ENCODE results near the gene PDZD2.
"Not testable (repeated sequence)": the region's sequence is repeated elsewhere in the genome, so short reads cannot be mapped to it uniquely, and the experiment has no call there.

Gene PDZD2

GRCh38 chr5:31725996-31726395, 87.1 kb downstream of the PDZD2 start:
- H3K36me3 Mint-ChIP-seq (ENCODE audit: low read depth): no peaks in the 10 kb centered on the region
- no peak overlapping the region for H3K27ac Mint-ChIP-seq
- no peak overlapping the region for H3K4me3 Mint-ChIP-seq
- no peaks in the 10 kb centered on the region for H3K4me1 Mint-ChIP-seq
- ATAC-seq: no peak
- H3K27me3 Mint-ChIP-seq: no peaks in the 10 kb centered on the region
- no peak for DNase-seq
- no peaks in the 10 kb centered on the region for H3K9me3 Mint-ChIP-seq

- Mint-ChIP-seq H3K9me3 (no peaks in the 10 kb centered on the region), H3K27ac (no peak overlapping the region), H3K4me1 (no peaks in the 10 kb centered on the region), H3K36me3 (ENCODE audit: low read depth) (no peaks in the 10 kb centered on the region), H3K27me3 (no peaks in the 10 kb centered on the region), H3K4me3 (no peak overlapping the region)
- ATAC-seq (no peak), DNase-seq (no peak)
Measured at GRCh38 chr5:31726952-31727351, 88.0 kb downstream of the PDZD2 start.

- H3K36me3 Mint-ChIP-seq (ENCODE audit: low read depth): no peaks in the 10 kb centered on the region
Measured at GRCh38 chr5:31728039-31728438, 89.1 kb downstream of the PDZD2 start.

GRCh38 chr5:31728806-31729205, 89.9 kb downstream of the PDZD2 start:
- H3K4me1 Mint-ChIP-seq; DNase-seq; H3K9me3 Mint-ChIP-seq; H3K36me3 Mint-ChIP-seq (ENCODE audit: low read depth); H3K27me3 Mint-ChIP-seq; H3K27ac Mint-ChIP-seq; H3K4me3 Mint-ChIP-seq; ATAC-seq: not testable (repeated sequence)

More at GRCh38 chr5:31728039-31728438, 89.1 kb downstream of the PDZD2 start:
- no peak for DNase-seq
- no peaks in the 10 kb centered on the region for H3K9me3 Mint-ChIP-seq
- H3K4me3 Mint-ChIP-seq: no peak overlapping the region
- no peaks in the 10 kb centered on the region for H3K4me1 Mint-ChIP-seq
- ATAC-seq: no peak
- H3K27me3 Mint-ChIP-seq: no peaks in the 10 kb centered on the region
- no peak overlapping the region for H3K27ac Mint-ChIP-seq

- Mint-ChIP-seq H3K27me3 (no peaks in the 10 kb centered on the region), H3K4me1 (no peaks in the 10 kb centered on the region), H3K4me3 (no peak overlapping the region), H3K36me3 (ENCODE audit: low read depth) (no peaks in the 10 kb centered on the region), H3K9me3 (no peaks in the 10 kb centered on the region), H3K27ac (no peak overlapping the region)
- ATAC-seq: no peak
- no peak for DNase-seq
Measured at GRCh38 chr5:31730139-31730538, 91.2 kb downstream of the PDZD2 start.

- no peak for DNase-seq
- Mint-ChIP-seq H3K27me3 (no peaks in the 10 kb centered on the region), H3K9me3 (no peaks in the 10 kb centered on the region), H3K36me3 (ENCODE audit: low read depth) (no peaks in the 10 kb centered on the region), H3K4me3 (no peak overlapping the region), H3K27ac (no peak overlapping the region), H3K4me1 (no peaks in the 10 kb centered on the region)
- no peak for ATAC-seq
Measured at GRCh38 chr5:31731016-31731415, 92.1 kb downstream of the PDZD2 start.

- ATAC-seq: no peak
Measured at GRCh38 chr5:31731710-31732301, 92.9 kb downstream of the PDZD2 start.

GRCh38 chr5:31732821-31733220, 93.9 kb downstream of the PDZD2 start:
- not testable (repeated sequence) for DNase-seq; H3K27me3 Mint-ChIP-seq; H3K4me1 Mint-ChIP-seq; H3K4me3 Mint-ChIP-seq; ATAC-seq; H3K36me3 Mint-ChIP-seq (ENCODE audit: low read depth); H3K9me3 Mint-ChIP-seq; H3K27ac Mint-ChIP-seq

More at GRCh38 chr5:31731710-31732301, 92.9 kb downstream of the PDZD2 start:
- Mint-ChIP-seq H3K9me3 (no peaks in the 10 kb centered on the region), H3K4me3 (no peak overlapping the region), H3K4me1 (no peaks in the 10 kb centered on the region), H3K27me3 (no peaks in the 10 kb centered on the region), H3K36me3 (ENCODE audit: low read depth) (no peaks in the 10 kb centered on the region), H3K27ac (no peak overlapping the region)
- DNase-seq: no peak

- Mint-ChIP-seq H3K4me3 (no peak overlapping the region), H3K36me3 (ENCODE audit: low read depth) (no peaks in the 10 kb centered on the region), H3K27ac (no peak overlapping the region), H3K4me1 (no peaks in the 10 kb centered on the region), H3K9me3 (no peaks in the 10 kb centered on the region), H3K27me3 (no peaks in the 10 kb centered on the region)
- ATAC-seq (no peak), DNase-seq (no peak)
Measured at GRCh38 chr5:31733371-31733770, 94.4 kb downstream of the PDZD2 start.

GRCh38 chr5:31736127-31736526, 97.2 kb downstream of the PDZD2 start:
- DNase-seq (no peak), ATAC-seq (no peak)

GRCh38 chr5:31738199-31738598, 99.3 kb downstream of the PDZD2 start:
- no peaks in the 10 kb centered on the region for H3K4me1 Mint-ChIP-seq
- H3K27me3 Mint-ChIP-seq: no peaks in the 10 kb centered on the region
- H3K27ac Mint-ChIP-seq: no peak overlapping the region
- DNase-seq: no peak
- peaks cover 8% of the 10 kb centered on the region for H3K9me3 Mint-ChIP-seq
- no peak for ATAC-seq
- no peak overlapping the region for H3K4me3 Mint-ChIP-seq
- H3K36me3 Mint-ChIP-seq (ENCODE audit: low read depth): no peaks in the 10 kb centered on the region

More at GRCh38 chr5:31736127-31736526, 97.2 kb downstream of the PDZD2 start:
- H3K4me1 Mint-ChIP-seq: no peaks in the 10 kb centered on the region
- H3K27me3 Mint-ChIP-seq: no peaks in the 10 kb centered on the region
- H3K36me3 Mint-ChIP-seq (ENCODE audit: low read depth): no peaks in the 10 kb centered on the region
- no peak overlapping the region for H3K4me3 Mint-ChIP-seq
- H3K9me3 Mint-ChIP-seq: peaks cover 8% of the 10 kb centered on the region
- no peak overlapping the region for H3K27ac Mint-ChIP-seq

GRCh38 chr5:31741496-31741895, 102.6 kb downstream of the PDZD2 start:
- ATAC-seq: no peak
- H3K27me3 Mint-ChIP-seq: no peaks in the 10 kb centered on the region
- peaks cover 8% of the 10 kb centered on the region for H3K9me3 Mint-ChIP-seq
- H3K4me1 Mint-ChIP-seq: no peaks in the 10 kb centered on the region
- no peak for DNase-seq
- no peaks in the 10 kb centered on the region for H3K36me3 Mint-ChIP-seq (ENCODE audit: low read depth)
- H3K27ac Mint-ChIP-seq: no peak overlapping the region
- no peak overlapping the region for H3K4me3 Mint-ChIP-seq

- DNase-seq (no peak), ATAC-seq (no peak)
- Mint-ChIP-seq H3K36me3 (ENCODE audit: low read depth) (no peaks in the 10 kb centered on the region), H3K27ac (no peak overlapping the region), H3K4me1 (no peaks in the 10 kb centered on the region), H3K4me3 (no peak overlapping the region), H3K9me3 (peaks cover 8% of the 10 kb centered on the region), H3K27me3 (no peaks in the 10 kb centered on the region)
Measured at GRCh38 chr5:31743678-31744077, 104.7 kb downstream of the PDZD2 start.

- H3K36me3 Mint-ChIP-seq (ENCODE audit: low read depth): no peaks in the 10 kb centered on the region
- no peak overlapping the region for H3K27ac Mint-ChIP-seq
- H3K4me1 Mint-ChIP-seq: no peaks in the 10 kb centered on the region
- H3K27me3 Mint-ChIP-seq: no peaks in the 10 kb centered on the region
- no peak for ATAC-seq
- no peak for DNase-seq
- H3K9me3 Mint-ChIP-seq: no peaks in the 10 kb centered on the region
- no peak overlapping the region for H3K4me3 Mint-ChIP-seq
Measured at GRCh38 chr5:31748458-31749172, 109.7 kb downstream of the PDZD2 start.

- Mint-ChIP-seq H3K27me3 (no peaks in the 10 kb centered on the region), H3K4me3 (no peak overlapping the region), H3K4me1 (no peaks in the 10 kb centered on the region), H3K27ac (no peak overlapping the region), H3K36me3 (ENCODE audit: low read depth) (no peaks in the 10 kb centered on the region), H3K9me3 (no peaks in the 10 kb centered on the region)
- no peak for ATAC-seq
- no peak for DNase-seq
Measured at GRCh38 chr5:31750215-31750614, 111.3 kb downstream of the PDZD2 start.
